NCI-H526 (cell line): ENCODE results near the gene HOMER2.

ENCODE experiments used
- DNase-seq, 2 experiments: peaks; one replicate each; lab custom pipeline; 2025; lab: John Stamatoyannopoulos, UW

HOMER2 gene

DNA sequence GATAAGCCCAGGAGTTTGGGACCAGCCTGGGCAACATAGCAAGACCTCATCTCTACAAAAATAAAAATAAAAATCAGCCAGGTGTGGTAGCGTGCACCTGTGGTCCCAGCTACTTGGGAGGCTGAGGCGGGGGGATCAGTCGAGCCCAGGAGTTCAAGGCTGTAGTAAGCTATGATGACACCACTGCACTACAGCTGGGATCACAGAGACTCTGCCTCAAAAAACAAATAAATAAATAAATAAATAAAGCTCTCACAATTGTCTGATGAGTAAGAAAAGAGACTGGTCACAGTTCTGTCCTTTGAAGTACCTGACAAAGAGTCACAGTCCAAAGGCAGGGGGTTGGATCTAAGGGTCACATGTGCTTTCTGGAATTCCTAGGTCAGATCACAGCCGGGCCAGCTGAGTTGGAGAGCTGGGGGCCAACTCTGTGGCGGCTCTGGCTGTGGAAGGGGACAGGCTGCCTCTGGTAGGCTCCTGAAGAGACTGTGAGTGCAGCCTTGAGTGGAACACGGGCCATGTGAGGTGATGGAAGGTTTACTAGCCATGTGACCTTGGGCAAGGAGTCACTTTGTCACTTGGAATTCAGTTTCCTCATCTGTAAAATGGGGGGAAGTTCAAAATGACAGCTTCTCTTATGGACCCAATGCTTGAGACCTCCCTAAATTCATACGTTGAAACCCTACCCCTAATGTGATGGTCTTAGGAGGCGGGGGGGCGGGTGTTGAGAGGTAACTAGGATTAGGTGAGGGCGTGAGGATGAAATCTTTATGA lies 95.9 kb downstream of the HOMER2 start:
- no peak for DNase-seq

DNA sequence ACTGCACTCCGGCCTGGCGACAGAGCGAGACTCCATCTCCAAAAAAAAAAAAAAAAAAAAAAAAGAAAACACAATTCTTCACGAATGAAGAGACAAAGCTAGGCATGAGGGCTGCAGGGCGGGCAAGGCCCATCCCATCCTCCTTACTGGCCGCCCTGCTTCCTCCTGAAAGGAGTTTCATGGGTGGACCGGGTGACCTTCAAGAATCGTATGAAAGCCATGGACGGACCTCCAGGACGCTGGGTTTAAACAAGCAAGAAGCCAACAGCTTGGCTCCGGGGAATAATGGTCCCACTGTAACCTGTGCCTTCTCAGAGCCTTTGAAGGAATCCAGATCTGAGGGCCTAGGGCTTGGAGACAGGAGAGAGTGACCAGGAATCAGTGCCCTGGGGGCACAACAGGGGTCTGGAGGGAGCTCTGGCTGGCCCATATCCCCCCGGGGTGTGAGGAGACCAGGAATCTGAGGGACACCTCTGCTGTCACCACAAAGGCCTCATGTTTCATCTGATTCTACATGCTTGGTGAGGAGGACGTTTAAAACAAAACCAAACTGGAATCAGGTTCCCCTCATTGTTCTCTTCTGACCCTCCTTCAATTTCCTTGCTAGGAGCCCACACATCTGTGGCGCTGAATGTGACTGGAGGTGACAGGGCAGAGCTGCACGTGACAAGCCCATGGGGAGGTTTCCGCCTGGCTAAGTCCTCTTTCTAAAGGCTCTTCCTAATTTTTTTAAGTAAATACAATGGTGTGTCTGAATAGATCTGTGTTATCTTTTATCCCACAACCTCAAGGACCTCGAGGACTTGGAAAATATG lies 97.0 kb downstream of the HOMER2 start:
- DNase-seq = peak in 1 of 2 experiments; percentile 3

DNA sequence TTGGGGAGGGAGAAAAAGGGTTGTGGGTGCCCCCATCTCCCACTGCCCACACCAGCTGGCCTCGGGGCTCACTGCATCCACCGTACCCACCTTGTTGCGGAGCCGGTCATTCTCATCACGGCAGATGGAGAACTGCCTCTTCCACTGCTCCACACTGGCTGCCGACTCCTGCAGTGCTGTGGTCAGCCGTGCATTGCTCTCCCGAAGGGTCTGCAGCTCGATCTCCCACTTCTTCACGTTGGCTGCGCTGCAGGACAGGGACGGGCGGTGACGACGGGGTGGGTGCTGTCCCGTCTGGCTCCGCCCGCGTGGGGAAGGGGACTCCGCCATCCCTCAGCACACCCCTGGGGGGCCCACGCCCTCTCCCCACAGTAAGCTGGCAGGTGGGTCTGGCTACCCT lies 98.0 kb downstream of the HOMER2 start:
- no peak for DNase-seq

DNA sequence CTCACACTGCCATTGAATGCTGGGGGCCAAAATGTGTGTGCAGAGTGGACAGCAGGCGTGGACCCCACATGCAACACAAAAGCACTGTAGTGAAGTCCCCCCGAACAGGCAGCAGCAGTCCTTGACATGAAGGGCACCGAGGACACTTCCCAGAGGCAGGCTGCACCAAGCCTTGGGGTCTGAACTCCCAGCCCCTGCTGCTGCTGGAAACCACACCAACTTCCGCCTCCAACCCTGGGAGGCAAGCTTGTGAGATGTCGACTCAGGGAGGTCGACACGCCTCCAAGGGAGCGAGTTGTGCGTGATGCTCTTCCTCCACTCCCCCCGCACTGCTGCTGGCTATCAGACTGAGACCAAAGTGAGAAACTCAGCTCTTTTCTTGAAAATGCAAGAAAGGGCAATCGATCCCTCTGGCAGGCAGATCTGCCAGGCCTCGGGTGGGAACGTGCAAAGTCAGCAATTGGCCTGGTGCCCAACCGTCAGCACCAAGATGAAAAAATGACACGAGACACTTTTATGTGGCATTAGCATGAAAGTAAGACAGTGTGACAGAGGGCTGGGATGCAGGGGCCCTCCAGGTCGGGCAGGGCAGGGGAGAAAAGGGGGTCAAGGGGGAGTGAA lies 99.5 kb downstream of the HOMER2 start:
- no peak for DNase-seq

DNA sequence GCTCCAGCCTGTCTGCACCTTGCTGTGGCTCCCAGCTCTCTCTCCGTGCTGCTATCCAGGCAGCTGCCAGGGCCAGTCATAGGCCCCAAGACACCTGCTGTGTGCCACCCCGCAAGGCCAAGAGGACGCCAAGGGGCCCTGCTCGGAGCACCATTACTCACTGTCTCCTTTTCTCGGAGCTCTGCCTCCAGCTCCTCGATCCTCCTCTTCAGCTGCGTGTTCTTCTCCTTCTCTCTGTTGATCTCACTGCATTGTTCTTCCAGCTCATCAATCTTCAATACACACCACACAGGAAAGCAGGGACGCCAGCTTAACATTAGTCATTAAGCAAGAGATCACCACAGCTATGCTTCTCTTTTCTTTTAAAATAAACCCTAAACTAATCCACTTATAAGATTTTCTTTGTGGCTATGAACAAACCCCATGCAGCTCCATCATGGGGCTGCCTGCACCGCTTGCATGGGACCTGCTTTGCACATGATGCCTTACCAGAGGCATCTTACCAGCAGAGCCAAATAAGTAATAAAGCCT lies 100.5 kb downstream of the HOMER2 start:
- no peak for DNase-seq

DNA sequence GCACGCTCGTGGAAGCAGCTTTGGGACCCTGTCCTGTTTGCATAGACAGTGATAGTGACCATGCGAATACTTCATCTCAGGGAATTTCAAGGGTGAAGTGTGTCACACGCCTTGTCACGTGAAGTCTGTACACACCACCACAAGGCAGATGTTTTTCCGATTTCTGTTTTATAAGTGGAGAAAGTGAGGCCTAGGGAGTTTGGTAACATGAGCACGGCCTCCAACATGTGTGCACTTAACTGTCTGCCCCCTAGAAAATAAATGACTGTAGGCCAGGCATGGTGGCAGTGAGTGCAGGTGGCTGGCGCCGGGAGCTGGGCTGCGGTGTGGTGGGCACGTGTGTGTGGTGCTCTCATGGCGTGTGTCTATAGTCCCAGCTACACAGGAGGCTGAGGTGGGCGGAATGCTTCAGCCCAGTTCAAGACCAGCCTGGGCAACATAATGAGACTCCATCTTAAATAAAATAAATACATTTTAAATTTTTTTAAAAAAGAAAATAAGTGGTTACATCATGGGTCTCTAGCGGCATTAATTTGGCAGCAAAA lies 101.1 kb downstream of the HOMER2 start:
- no peak for DNase-seq

DNA sequence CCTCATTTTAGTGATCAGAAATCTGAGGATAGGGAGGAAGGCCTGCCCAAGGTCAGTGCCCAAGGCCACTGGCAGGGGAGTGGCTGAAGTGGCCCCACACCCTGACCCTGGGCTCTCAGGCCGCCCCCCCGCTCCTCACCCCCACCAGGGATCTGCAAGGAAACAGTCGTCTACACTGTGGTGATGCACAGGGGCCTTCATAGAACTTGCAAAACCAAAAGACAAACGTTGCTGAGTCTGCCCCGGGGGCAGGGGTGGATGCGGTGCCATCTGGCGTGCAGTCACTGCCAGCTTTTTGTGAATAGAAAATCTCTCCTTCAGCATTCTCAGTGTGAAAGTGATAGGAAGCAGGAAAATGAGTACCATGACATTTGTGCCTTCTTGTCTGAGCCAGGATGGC lies 101.8 kb downstream of the HOMER2 start:
- no peak for DNase-seq

DNA sequence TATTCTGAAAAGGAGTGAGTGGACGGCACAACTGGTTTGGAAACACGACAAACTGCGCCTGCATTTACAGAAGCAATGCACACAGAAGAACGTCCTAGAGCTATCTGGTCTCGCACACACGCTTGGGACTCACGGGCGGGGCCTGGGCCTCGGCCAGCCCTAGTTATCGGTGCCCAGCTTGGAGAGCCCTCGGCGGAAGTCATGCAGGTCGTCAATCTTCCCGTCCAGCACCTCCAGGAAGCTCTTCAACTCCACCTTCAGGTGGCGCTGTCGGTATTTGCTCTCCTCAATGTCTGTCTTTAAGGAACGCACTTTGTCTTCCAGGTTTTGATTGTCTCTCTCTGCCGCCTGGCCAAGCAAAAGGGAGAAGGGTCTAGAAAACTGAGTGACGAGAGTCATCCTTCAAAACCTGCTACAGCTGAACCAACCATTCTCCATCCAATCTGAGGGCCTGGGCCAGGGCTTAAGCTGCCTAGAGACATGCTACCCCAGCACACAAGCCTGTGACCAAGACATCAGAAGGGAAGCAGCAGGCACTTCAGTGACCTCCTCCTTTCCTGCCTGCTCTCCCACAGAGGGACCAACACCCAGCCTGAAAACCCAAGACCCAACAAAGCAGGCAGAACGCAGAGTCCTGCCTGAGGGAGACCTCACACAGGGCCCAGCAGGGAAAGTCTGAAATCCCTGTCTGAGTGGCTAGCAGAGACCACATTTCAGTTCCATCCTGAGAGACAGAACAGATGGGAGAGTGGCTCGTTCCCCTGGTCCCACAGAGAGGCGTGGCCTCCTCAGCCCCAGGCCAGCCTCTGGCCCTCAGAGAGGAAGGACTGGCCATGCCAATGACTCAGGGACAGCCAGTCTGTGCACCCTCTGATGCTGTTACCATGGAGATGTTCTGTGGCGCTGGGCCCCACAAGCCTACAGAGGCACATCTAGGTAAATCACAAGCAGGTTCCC lies 102.7 kb downstream of the HOMER2 start:
- DNase-seq = peak; percentile 67 to 87

DNA sequence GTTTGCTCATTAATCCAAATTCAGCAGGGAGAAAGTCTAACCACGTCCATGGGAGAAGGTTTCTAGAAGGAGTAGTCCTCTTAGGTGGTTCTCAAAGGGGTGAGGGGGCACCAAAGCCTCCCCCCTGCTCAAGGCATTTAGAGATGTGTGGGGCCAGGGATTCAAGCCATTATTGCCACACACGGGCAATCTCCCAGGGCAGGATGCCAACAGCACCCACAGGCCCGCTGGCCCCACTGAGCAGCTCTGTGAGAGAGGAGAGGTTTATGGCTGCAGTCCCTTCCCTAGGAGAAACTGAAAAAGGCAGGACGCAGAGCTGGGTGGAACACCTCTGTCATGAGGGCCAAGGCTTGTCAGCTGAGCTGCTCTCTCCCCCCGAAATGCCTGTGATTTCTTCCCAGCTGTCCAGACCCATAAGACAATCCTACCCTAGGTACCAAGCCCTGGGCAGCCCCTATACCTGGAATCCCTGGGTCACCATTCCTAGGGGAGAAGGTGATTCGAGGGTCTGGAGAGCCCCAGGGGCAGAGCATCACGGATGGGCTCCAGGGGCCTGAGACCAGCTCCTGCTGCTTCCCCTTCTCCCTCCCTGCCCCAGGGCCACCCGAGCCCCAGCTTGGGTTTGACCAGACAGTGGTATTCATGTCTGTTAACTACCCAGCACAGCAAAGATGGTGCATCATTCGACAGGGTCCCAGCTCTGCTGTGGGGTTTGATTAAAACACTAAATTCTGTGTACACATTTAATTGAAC lies 104.1 kb downstream of the HOMER2 start:
- DNase-seq = no peak

DNA sequence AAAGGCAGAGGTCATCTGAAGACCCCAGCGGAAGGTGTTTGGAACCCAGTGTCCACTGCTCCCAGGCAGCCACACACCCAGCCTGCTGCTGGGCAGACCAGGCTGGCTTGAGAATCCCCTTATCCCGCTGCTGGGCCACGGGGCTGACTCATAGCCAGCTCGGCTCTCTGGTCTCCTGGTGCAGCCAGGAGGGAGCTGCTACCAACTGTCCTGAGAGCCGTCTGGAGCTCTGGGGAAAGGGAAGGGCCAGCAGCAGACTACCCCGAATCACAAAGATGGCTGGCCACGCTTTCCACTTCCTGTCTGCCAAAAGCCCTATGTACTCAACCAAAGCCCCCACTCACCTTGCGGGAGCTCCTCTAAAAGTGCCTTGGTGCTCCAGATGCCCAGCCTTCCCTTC lies 104.8 kb downstream of the HOMER2 start:
- no peak for DNase-seq

DNA sequence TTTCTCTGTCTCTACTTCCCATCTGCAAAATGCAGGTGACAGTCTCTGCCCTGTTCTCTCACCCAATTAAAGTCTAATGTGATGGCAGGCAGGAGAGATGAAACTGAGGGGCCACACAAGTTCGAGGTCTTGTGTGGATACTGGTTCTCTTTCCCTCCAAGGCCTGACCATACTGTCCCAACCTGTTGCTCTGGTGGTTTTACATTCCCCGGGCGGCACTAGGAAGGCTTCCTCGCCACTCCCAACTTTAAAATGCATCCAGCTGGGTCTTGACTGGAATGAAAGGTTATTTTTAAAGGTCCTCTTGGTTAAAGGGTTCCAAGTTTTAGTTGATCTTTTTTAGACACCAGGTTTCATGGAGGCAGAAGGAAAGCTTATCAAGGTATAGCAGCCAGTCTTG lies 105.9 kb downstream of the HOMER2 start:
- no peak for DNase-seq

DNA sequence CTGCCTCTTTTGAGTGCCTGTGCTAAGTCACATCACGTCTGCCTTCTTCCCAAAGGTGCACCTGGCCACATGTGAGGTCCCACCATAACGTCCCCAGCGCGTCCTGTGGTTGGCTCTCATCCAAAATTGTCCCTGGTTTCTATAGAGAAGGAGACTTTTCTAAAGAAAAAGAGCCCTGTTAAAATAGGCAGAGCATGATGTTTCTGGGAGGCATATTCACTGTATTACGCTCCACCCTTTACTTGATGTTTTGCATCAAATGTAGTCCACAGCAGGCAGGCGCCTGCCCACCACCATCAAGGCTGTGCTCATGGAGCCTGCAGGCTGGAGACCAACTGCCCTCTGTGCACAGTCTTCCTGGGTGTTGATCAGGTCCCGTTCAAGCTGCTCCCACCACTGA lies 106.8 kb downstream of the HOMER2 start:
- no peak for DNase-seq

DNA sequence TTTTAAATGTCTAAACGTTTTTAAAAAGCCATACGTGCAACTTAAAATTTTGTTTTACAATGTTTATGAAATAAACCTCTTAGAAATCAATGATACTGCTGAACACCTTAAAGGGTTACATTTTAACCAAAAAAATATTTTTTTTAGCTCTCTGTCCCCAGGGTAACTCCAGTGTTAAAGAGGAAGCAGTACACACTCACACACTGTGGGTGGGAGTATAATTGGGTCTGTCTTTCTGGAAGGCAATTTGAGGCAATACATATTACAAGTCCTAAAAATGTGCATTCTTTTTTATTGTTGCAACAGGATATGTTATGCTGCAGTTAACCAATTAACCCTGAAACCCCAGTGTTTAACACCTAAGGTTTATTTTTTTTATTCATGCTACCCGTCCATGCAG lies 109.0 kb downstream of the HOMER2 start:
- no peak for DNase-seq

DNA sequence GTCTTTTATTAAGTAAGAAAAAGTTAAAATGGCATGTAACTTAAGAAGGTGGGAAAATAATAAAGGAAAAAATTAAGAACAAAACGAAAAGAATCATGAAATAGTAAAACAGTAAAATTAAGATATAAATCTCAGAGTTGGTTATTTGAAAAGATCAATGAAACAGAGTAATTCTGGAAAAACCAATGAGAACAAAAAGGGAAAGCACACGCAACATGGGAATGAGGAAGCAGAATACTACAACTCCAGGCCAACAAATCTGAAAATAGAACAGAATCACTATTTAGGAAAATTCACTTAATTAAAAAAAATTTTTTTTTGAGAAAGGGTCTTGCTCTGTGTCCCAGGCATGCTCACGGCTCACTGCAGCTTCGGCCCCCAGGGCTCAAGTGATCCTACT lies 112.4 kb downstream of the HOMER2 start:
- DNase-seq = no peak

DNA sequence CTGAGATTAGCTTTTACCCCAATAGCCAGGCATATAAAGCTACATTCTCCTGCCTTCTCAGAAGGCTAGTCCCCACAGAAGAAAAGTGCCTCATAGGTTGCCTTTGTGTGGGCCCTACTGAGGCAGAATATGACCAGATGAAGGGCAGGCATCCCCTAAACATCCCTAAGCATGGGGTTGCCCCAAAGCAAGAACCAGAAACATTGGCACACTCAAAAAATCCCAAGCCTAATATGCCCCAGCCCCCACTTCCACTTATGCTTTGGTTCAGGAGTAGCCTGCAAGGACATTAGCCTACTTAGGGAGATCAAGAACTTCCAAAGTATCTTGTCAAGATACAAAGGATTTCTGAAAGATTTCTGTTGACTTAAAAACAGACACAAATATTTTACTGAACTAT lies 113.4 kb downstream of the HOMER2 start:
- DNase-seq = no peak

DNA sequence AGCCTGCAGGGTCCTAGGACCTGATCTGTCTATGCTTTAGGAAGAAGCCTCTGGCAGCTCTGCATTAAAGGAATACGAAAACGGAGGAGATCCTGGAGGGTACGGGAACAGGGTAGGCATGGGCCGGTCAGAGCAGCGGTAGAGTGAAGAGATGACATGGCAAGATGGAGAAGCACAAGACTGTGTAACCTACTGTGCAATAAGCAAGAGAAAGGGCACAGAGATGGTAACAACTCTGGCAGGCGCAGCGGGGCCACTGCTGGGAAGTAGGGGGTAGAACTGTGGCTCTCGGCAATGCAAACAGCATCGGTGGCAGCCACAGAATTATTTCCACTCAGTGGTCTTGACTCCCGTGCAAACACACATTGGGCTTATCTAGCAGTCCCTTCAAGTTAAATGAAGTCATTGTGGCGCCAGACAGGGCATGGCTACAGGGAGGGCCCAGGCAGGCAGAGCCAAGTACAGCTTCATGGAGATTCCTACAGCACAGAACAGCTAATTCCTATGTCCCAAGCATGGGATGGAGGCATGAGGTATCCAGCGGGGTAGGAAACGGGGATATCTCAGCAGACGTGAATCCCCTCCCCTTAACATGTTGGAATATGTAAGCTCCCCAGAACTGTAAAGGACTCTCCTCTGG lies 114.3 kb downstream of the HOMER2 start:
- no peak for DNase-seq

DNA sequence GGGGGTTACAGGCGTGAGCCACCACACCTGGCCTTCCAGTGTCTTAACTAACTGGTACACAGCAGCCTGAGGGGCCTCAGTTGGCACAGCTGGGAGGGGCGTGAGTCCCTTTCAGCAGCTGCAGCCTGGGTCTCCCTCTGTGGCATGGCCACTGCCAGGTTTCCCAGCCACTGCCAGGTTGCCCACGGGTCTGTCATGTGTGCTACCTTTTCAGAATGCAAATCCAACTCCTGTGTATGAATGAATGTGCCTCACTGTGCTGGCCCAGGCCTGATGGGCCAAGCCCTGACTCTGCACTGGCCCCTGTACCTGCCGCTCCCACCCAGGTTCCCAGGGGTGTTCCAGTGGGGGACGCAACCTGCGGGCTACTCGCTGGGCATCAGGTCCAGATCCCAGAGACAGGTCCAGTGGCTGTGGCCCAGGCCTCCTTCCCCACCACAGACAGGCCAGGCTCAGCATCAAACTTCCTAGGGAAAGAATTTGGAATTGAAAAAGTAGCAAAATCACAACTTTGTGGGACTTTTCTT lies 117.1 kb downstream of the HOMER2 start:
- no peak for DNase-seq

DNA sequence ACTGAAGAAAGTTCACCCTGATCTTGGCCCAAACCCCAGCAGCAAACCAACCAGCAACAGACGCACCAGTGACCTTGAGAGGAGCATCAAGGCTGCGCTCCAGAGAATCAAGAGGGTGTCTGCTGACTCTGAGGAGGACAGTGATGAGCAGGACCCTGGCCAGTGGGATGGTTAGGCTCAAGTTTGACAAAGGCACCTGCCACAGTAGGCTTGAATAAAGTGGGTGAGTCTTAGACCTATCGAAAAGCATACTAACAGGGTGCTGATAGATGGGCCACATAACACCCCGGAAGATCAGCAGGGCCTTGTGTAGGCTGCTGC lies 119.2 kb downstream of the HOMER2 start:
- no peak for DNase-seq

DNA sequence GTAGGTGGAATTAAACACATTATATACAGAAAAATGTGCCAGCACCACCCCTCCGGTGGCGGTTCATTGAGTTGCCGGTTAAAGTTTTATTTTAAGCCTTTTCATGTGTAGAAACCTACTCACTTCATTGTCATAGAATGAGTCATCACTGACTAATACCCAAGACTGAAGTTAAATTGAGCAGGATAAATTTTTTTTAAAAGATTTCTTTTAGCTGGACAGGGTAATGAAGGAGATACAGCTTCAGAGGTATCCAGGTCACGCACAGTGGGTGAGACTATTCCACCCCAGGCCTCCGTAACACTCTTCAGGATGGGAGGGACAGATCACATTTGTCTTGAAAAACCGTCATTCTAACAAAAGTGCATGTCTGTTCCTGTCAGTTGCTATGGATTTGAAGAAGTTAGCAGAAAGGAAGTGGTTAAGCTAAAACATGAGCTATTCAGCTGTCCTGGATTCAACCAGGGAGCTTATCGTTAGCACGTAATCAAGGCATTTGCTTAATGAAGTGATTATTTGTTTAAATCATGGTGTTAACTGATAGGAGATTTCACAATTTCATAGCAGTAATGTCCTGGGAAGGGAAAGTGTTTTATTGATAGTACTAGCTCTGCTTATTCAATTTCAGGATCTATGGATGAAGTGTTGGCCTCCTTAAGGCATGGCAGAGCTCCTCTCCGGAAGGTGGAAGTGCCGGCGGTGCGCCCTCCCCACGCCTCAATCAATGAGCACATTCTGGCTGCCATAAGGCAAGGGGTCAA lies 119.7 kb downstream of the HOMER2 start:
- DNase-seq = no peak
